BLaER1 (cell line): ENCODE measurements around the gene SH3RF2.

Experiments
- H3K27ac ChIP-seq: shearing (Covaris generic); formaldehyde crosslinking; 2 replicates; pipeline ENCODE4 v1.8.1; 2022
- H3K27me3 ChIP-seq: shearing (Covaris generic); formaldehyde crosslinking; 2 replicates; pipeline ENCODE4 v1.8.1; 2022
- H3K36me3 ChIP-seq: shearing (Covaris generic); formaldehyde crosslinking; 2 replicates; pipeline ENCODE4 v1.8.1; 2022
- H3K4me1 ChIP-seq: shearing (Covaris generic); formaldehyde crosslinking; 2 replicates; pipeline ENCODE4 v1.8.1; 2022
- H3K4me2 ChIP-seq: shearing (Covaris generic); formaldehyde crosslinking; 2 replicates; pipeline ENCODE4 v1.8.1; 2022
- H3K4me3 ChIP-seq: shearing (Covaris generic); formaldehyde crosslinking; 2 replicates; pipeline ENCODE4 v1.8.1; 2022
- H3K9ac ChIP-seq: shearing (Covaris generic); formaldehyde crosslinking; 2 replicates; pipeline ENCODE4 v1.8.1; 2022
- H3K9me3 ChIP-seq: shearing (Covaris generic); formaldehyde crosslinking; 2 replicates; pipeline ENCODE4 v1.8.1; 2022
- H4K20me1 ChIP-seq: shearing (Covaris generic); formaldehyde crosslinking; 2 replicates; pipeline ENCODE4 v1.8.1; 2022
- Cebpa-rat ChIP-seq: shearing (Covaris generic); IDR thresholded peaks from 2 replicates; pipeline ENCODE4 v1.8.1; 2022

The SH3RF2 gene

GRCh38 chr5:146026307-146027010 lies 90.1 kb downstream of the SH3RF2 start:
- H3K4me3 ChIP-seq = no peak overlapping the region
- H3K9ac ChIP-seq = no peak overlapping the region

GRCh38 chr5:146027751-146028150 lies 91.4 kb downstream of the SH3RF2 start:
- Histone ChIP-seq H3K4me3 (no peak overlapping the region), H3K36me3 (no peaks in the 10 kb centered on the region), H4K20me1 (no peaks in the 10 kb centered on the region), H3K27me3 (no peaks in the 10 kb centered on the region), H3K4me2 (no peak overlapping the region), H3K9me3 (no peaks in the 10 kb centered on the region), H3K4me1 (no peaks in the 10 kb centered on the region), H3K9ac (no peak overlapping the region), H3K27ac (no peak overlapping the region)
- TF ChIP-seq Cebpa-rat = no peak

More at GRCh38 chr5:146026307-146027010, 90.1 kb downstream of the SH3RF2 start:
- Histone ChIP-seq H3K4me2 (no peak overlapping the region), H3K27me3 (no peaks in the 10 kb centered on the region), H3K36me3 (no peaks in the 10 kb centered on the region), H3K4me1 (no peaks in the 10 kb centered on the region), H4K20me1 (no peaks in the 10 kb centered on the region), H3K9me3 (no peaks in the 10 kb centered on the region), H3K27ac (no peak overlapping the region)
- no peak for TF ChIP-seq Cebpa-rat

- Histone ChIP-seq H3K36me3 (no peaks in the 10 kb centered on the region), H3K27me3 (no peaks in the 10 kb centered on the region), H3K9ac (no peak overlapping the region), H3K9me3 (no peaks in the 10 kb centered on the region), H3K4me2 (no peak overlapping the region), H3K4me1 (no peaks in the 10 kb centered on the region), H3K27ac (no peak overlapping the region), H3K4me3 (no peak overlapping the region), H4K20me1 (no peaks in the 10 kb centered on the region)
- no peak for TF ChIP-seq Cebpa-rat
Measured at GRCh38 chr5:146032911-146033310, 96.5 kb downstream of the SH3RF2 start.

- no peak overlapping the region for H3K4me3 ChIP-seq
- no peaks in the 10 kb centered on the region for H3K27me3 ChIP-seq
- H3K9ac ChIP-seq = no peak overlapping the region
- no peaks in the 10 kb centered on the region for H4K20me1 ChIP-seq
- H3K27ac ChIP-seq = no peak overlapping the region
- no peak overlapping the region for H3K4me2 ChIP-seq
- TF ChIP-seq Cebpa-rat = no peak
- no peaks in the 10 kb centered on the region for H3K4me1 ChIP-seq
- no peaks in the 10 kb centered on the region for H3K36me3 ChIP-seq
- no peaks in the 10 kb centered on the region for H3K9me3 ChIP-seq
Measured at GRCh38 chr5:146034127-146034526, 97.7 kb downstream of the SH3RF2 start.

GRCh38 chr5:146034605-146035004 lies 98.2 kb downstream of the SH3RF2 start:
- no peak for TF ChIP-seq Cebpa-rat

GRCh38 chr5:146039420-146039819 lies 103.0 kb downstream of the SH3RF2 start:
- Histone ChIP-seq H3K4me3 (no peak overlapping the region), H3K4me2 (no peak overlapping the region), H3K9me3 (no peaks in the 10 kb centered on the region)

More at GRCh38 chr5:146034605-146035004, 98.2 kb downstream of the SH3RF2 start:
- Histone ChIP-seq H3K36me3 (no peaks in the 10 kb centered on the region), H4K20me1 (no peaks in the 10 kb centered on the region), H3K4me3 (no peak overlapping the region), H3K27ac (no peak overlapping the region), H3K9me3 (no peaks in the 10 kb centered on the region), H3K27me3 (no peaks in the 10 kb centered on the region), H3K4me1 (no peaks in the 10 kb centered on the region), H3K9ac (no peak overlapping the region), H3K4me2 (no peak overlapping the region)

GRCh38 chr5:146040527-146040926 lies 104.1 kb downstream of the SH3RF2 start:
- Histone ChIP-seq H3K9ac (no peak overlapping the region), H3K4me1 (no peaks in the 10 kb centered on the region), H3K4me3 (no peak overlapping the region), H3K9me3 (no peaks in the 10 kb centered on the region), H3K36me3 (no peaks in the 10 kb centered on the region), H3K27me3 (no peaks in the 10 kb centered on the region), H3K4me2 (no peak overlapping the region), H4K20me1 (no peaks in the 10 kb centered on the region), H3K27ac (no peak overlapping the region)
- no peak for TF ChIP-seq Cebpa-rat

More at GRCh38 chr5:146039420-146039819, 103.0 kb downstream of the SH3RF2 start:
- H4K20me1 ChIP-seq = no peaks in the 10 kb centered on the region
- H3K27me3 ChIP-seq = no peaks in the 10 kb centered on the region
- H3K27ac ChIP-seq = no peak overlapping the region
- no peak for TF ChIP-seq Cebpa-rat
- no peaks in the 10 kb centered on the region for H3K36me3 ChIP-seq
- H3K9ac ChIP-seq = no peak overlapping the region
- H3K4me1 ChIP-seq = no peaks in the 10 kb centered on the region

DNA sequence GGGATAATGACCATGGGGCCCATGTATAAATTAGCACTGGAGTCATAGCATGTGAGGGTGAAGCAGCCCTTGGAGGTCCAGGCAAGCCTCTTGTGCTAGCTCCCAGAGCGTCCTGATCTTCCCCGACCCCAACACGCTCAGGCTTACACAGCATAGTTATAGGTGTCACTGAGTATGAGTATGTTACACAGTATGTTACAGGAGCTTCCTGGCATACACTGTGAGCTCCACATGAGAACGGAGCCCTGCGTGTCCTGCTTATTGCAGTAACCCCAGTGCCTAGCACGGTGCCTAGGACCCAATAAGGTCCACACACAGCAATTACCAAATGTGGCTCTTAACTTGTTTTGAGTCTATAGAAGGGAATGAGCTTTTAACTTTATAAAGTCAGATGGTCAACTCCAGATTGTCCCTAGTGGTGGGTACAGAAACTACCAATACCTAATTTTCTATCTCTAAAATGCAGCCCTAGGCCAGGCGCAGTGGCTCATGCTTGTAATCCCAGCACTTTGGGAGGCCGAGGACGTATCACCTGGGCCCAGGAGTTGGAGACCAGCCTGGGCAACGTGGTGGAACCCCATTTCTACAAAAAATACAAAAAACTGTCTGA lies 104.9 kb downstream of the SH3RF2 start:
- H3K4me2 ChIP-seq = no peak overlapping the region
- H3K36me3 ChIP-seq = no peaks in the 10 kb centered on the region
- H3K4me3 ChIP-seq = no peak overlapping the region
- H3K9ac ChIP-seq = no peak overlapping the region
- no peak overlapping the region for H3K27ac ChIP-seq
- no peaks in the 10 kb centered on the region for H3K4me1 ChIP-seq
- H3K9me3 ChIP-seq = no peaks in the 10 kb centered on the region
- TF ChIP-seq Cebpa-rat = no peak
- no peaks in the 10 kb centered on the region for H3K27me3 ChIP-seq
- H4K20me1 ChIP-seq = no peaks in the 10 kb centered on the region

DNA sequence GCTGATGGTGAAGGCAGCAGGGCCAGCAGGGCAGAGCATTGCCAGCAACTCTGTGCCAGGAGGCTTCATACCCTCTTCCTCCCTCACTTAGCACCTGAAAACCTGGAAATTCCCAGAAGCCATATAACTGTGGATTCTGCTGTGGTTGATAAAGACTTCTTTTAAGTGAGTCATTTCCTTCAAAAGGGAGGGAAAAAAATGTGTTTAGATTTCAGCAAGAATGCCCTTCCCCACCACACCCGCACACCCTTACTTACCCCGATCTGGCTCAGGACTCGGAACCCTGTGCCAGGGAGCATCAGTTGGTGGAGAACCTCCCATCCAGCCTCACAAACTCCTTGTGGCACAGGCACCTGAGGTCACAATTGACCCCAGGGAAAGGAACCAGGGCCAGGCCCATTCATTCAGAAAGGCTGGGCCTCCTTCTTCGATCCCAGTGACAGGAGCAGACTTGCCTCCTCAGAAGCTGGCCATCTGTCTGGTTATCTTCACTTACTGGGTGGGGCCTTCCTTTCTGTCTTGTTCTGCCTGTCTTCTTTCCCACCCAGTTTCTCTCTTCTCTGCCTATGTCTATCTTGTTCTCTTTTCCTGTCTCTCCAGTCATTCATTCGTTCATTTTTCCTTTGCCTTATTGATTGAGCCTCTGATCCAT lies 106.4 kb downstream of the SH3RF2 start:
- Histone ChIP-seq H4K20me1 (no peaks in the 10 kb centered on the region), H3K9me3 (no peaks in the 10 kb centered on the region), H3K4me2 (no peak overlapping the region), H3K27ac (no peak overlapping the region), H3K36me3 (no peaks in the 10 kb centered on the region), H3K9ac (no peak overlapping the region), H3K4me1 (no peaks in the 10 kb centered on the region), H3K27me3 (no peaks in the 10 kb centered on the region), H3K4me3 (no peak overlapping the region)
- TF ChIP-seq Cebpa-rat = no peak

DNA sequence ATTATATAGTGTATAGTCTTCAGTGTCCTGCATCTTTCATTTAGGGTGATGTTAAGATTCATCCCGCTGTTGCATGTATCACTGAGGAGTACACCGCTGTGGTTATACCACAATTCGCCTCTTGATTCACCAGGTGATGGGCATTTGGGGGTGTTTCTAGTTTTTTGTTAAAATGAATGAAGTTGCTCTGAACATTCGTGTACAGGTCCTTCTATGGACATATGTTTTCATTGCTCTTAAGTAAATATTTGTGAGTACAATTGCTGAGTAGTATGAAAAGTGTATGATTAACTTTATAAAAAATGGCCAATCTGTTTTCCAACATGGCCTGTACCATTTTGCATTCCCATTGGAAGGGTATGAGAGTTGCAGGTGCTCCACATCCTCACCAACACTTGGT lies 107.3 kb downstream of the SH3RF2 start:
- Histone ChIP-seq H3K9ac (no peak overlapping the region), H3K4me1 (no peaks in the 10 kb centered on the region), H3K4me3 (no peak overlapping the region), H3K27ac (no peak overlapping the region), H4K20me1 (no peaks in the 10 kb centered on the region), H3K4me2 (no peak overlapping the region), H3K9me3 (no peaks in the 10 kb centered on the region), H3K36me3 (no peaks in the 10 kb centered on the region), H3K27me3 (no peaks in the 10 kb centered on the region)
- TF ChIP-seq Cebpa-rat = no peak
